GM19463 (cell line): ENCODE data around the gene HOXA9.

Experiments used
- ATAC-seq: cut with Tn5 transposase; IDR thresholded peaks from one replicate; pipeline ENCODE4 v1.9.1; 2021; ENCODE audit warnings: mild to moderate bottlenecking, moderate library complexity; ENCODE audit not compliant: unreplicated experiment

HOXA9 gene

GRCh38 chr7:27130540-27131389 is 34.6 kb downstream of the HOXA9 start, which contains the start of gene HOXA4:
Gene HOXA4, minus strand, starts transcription at chr7:27130757. Its CDS starts 24 bp downstream, at chr7:27130733.
- ATAC-seq = no peak

GRCh38 chr7:27129729-27130539 is 35.4 kb downstream of the HOXA9 start:
- ATAC-seq = no peak

- ATAC-seq = no peak
These were observed 36.3 kb downstream of the HOXA9 start for GRCh38 chr7:27128776-27129728.

- ATAC-seq = no peak
These were observed 37.3 kb downstream of the HOXA9 start for GRCh38 chr7:27128034-27128433.

GRCh38 chr7:27126596-27127327 is 38.6 kb downstream of the HOXA9 start:
- ATAC-seq = no peak

GRCh38 chr7:27125986-27126394 is 39.3 kb downstream of the HOXA9 start:
- ATAC-seq = no peak

GRCh38 chr7:27124902-27125689 is 40.2 kb downstream of the HOXA9 start:
- no peak for ATAC-seq

- no peak for ATAC-seq
These were observed 41.0 kb downstream of the HOXA9 start for GRCh38 chr7:27124096-27124901.

GRCh38 chr7:27123477-27124053 is 41.8 kb downstream of the HOXA9 start:
- ATAC-seq = no peak

GRCh38 chr7:27123007-27123476 is 42.3 kb downstream of the HOXA9 start:
- no peak for ATAC-seq

- no peak for ATAC-seq
These were observed 43.0 kb downstream of the HOXA9 start for GRCh38 chr7:27122077-27122910.

GRCh38 chr7:27121684-27122076 is 43.7 kb downstream of the HOXA9 start:
- no peak for ATAC-seq

- no peak for ATAC-seq
These were observed 45.9 kb downstream of the HOXA9 start for GRCh38 chr7:27119412-27119911.

- no peak for ATAC-seq
These were observed 46.8 kb downstream of the HOXA9 start for GRCh38 chr7:27118580-27118979.

GRCh38 chr7:27117887-27118491 is 47.3 kb downstream of the HOXA9 start:
- ATAC-seq = no peak
